NOMO-1 treated with DMSO at 0.1 percent for 48 hours (cell line): Measurements from ENCODE around the gene SPNS1.
"Not testable (repeated sequence)": the region's sequence is repeated elsewhere in the genome, so short reads cannot be mapped to it uniquely, and the experiment has no call there.

Experiments used
- DNase-seq: peaks from one replicate; lab custom pipeline; 2025; ENCODE audit not compliant: unreplicated experiment; lab: John Stamatoyannopoulos, UW

Gene SPNS1, protein sequence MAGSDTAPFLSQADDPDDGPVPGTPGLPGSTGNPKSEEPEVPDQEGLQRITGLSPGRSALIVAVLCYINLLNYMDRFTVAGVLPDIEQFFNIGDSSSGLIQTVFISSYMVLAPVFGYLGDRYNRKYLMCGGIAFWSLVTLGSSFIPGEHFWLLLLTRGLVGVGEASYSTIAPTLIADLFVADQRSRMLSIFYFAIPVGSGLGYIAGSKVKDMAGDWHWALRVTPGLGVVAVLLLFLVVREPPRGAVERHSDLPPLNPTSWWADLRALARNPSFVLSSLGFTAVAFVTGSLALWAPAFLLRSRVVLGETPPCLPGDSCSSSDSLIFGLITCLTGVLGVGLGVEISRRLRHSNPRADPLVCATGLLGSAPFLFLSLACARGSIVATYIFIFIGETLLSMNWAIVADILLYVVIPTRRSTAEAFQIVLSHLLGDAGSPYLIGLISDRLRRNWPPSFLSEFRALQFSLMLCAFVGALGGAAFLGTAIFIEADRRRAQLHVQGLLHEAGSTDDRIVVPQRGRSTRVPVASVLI

DNA sequence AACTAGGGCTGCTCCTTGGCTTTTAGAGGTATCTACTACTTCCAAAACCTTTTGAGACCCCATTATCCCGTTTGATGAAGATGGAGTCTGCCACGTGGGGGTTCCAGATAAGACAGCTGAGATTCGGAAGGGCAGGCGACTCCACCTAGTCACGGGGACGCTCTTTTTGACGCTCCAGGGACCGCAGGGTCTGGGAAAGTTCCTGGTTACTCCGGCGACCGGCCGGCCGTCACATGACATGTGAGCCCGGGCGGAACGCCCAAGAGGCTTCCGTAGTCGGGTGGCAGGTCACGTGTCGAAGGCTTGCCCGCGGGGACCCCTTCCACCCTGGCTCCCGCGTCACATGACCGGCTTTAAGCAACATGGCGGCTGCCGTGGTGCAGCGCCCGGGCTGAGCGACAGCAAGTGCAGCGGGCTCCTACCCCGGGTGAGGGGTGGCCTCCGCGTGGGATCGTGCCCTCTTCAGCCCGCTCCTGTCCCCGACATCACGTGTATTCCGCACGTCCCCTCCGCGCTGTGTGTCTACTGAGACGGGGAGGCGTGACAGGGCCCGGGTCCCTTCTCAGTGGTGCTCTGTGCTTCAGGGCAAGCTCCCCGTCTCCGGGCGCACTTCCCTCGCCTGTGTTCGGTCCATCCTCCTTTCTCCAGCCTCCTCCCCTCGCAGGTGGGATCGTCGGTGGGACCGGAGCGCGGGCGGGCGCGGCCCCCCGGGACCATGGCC is at the start of gene SPNS1:
Gene SPNS1, plus strand, starts transcription at position 342 of the 721 bp plus-strand sequence. Its CDS starts 374 bp downstream, at position 716.
- DNase-seq = peak; percentile 95

DNA sequence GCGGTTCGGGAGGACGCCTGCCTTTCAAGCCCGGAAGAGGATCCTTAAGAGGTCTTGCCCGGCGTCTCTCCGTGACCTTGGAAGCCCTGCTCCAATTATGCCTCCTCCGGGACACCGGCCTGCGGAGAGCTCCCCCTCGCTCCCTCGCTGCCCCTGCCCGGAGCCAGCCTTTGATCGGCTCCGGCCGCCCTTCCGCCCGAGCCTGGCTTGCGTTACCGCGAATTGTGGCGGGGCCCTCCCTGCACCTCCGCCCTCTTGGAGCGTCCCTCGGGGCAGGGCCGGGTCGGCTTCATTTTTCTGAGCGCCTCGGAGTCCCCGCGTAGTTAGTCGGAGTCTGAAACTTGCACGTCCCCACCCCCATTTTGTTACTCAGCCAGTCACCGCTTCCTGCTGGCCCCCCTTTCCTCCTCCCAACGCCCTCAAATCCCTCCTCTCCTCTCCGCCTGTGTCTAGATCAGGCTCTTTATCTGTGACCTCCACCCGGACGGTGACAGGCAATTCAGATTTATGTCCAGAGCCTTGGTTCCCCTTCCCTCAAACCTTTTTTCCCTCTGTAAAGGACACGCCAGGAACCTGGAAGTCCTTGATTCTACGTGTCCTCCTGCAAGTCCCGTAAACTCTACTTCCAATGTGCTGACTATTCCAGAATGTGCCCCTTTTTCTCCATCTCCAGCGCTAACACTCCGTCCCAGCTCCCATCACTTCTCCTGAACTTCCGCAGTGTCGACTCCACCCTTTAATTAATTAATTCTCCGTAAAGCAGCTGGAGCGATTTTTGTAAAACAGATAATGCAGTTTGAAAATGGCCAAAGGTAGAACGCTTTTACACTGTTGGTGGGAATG is 49.0 kb upstream of the SPNS1 start:
- DNase-seq = peak; percentile 82

- DNase-seq = not testable (repeated sequence)
Measured at GRCh38 chr16:28926284-28926683, 48.3 kb upstream of the SPNS1 start.

DNA sequence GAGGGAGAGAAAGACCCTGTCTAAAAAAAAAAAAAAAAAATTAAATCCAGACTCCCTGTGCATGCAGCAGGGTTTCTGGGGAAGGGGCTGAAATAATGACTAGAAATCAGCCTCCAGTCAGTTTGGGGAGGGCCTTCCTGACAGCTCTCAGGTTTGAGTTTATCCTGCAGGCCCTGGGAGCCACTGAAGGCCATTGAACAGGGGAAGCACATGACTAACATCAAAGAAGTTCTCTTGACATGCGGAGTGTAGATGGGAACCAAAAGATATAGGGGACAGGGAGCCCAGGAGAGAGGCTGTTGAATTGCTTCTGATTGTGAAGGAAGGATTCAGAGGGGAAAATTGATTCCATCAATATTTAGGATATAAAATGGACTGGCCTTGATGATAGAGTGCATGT is 46.8 kb upstream of the SPNS1 start:
- no peak for DNase-seq

DNA sequence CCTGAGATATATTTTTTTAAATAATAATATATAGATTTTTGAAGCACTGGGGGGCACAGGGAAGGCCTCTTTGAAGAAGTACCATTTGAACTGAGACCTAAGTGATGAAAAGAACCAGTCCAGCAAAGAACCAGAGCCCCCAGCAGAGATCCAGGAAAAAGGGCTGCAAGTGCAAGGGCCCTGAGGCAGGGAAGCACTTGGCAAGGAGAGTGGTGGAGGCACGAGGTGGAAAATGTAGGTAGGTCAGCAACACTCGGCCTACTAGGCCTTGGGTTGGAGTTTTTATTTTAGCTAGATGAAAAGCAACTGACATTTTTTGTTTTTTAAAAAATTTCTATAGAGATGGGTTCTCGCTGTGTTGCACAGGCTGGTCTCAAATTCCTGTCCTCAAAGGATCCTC is 44.4 kb upstream of the SPNS1 start:
- DNase-seq = no peak

DNA sequence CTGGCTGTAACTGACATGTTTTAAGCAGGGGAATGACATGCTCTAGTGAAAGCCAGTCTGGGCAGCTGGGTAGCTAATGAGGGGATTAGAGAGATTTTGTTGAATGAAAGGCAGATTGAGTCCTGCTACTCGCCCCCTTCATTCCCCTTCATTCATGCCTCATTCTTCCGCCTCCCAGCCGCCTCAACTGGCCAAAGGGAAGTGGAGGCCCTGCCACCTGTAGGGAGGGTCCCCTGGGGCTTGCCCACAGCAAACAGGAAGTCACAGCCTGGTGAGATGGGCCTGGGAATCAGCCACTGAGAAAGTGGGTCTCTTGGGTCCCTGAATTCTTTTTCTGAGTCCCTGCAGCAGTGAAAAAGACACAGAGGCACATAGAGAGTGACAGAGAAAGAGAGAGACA is 43.9 kb upstream of the SPNS1 start:
- no peak for DNase-seq

- no peak for DNase-seq
Measured at GRCh38 chr16:28931801-28932225, 42.8 kb upstream of the SPNS1 start, which contains the start of gene CD19. CD19 (plus strand) TSS chr16:28931971; CDS start chr16:28932001, 30 bp downstream.

DNA sequence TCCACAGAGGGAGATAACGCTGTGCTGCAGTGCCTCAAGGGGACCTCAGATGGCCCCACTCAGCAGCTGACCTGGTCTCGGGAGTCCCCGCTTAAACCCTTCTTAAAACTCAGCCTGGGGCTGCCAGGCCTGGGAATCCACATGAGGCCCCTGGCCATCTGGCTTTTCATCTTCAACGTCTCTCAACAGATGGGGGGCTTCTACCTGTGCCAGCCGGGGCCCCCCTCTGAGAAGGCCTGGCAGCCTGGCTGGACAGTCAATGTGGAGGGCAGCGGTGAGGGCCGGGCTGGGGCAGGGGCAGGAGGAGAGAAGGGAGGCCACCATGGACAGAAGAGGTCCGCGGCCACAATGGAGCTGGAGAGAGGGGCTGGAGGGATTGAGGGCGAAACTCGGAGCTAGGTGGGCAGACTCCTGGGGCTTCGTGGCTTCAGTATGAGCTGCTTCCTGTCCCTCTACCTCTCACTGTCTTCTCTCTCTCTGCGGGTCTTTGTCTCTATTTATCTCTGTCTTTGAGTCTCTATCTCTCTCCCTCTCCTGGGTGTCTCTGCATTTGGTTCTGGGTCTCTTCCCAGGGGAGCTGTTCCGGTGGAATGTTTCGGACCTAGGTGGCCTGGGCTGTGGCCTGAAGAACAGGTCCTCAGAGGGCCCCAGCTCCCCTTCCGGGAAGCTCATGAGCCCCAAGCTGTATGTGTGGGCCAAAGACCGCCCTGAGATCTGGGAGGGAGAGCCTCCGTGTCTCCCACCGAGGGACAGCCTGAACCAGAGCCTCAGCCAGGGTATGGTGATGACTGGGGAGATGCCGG is 42.0 kb upstream of the SPNS1 start:
- no peak for DNase-seq

DNA sequence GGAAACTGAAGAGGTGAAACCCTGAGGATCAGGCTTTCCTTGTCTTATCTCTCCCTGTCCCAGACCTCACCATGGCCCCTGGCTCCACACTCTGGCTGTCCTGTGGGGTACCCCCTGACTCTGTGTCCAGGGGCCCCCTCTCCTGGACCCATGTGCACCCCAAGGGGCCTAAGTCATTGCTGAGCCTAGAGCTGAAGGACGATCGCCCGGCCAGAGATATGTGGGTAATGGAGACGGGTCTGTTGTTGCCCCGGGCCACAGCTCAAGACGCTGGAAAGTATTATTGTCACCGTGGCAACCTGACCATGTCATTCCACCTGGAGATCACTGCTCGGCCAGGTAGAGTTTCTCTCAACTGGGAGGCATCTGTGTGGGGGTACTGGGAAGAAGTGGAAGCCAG is 41.4 kb upstream of the SPNS1 start:
- DNase-seq = no peak

- DNase-seq = no peak
Measured at GRCh38 chr16:28935346-28935745, 39.2 kb upstream of the SPNS1 start.

GRCh38 chr16:28935924-28936783 is 38.4 kb upstream of the SPNS1 start:
- peak; percentile 94 for DNase-seq

- DNase-seq = no peak
Measured at GRCh38 chr16:28936784-28937155, 37.8 kb upstream of the SPNS1 start.

DNA sequence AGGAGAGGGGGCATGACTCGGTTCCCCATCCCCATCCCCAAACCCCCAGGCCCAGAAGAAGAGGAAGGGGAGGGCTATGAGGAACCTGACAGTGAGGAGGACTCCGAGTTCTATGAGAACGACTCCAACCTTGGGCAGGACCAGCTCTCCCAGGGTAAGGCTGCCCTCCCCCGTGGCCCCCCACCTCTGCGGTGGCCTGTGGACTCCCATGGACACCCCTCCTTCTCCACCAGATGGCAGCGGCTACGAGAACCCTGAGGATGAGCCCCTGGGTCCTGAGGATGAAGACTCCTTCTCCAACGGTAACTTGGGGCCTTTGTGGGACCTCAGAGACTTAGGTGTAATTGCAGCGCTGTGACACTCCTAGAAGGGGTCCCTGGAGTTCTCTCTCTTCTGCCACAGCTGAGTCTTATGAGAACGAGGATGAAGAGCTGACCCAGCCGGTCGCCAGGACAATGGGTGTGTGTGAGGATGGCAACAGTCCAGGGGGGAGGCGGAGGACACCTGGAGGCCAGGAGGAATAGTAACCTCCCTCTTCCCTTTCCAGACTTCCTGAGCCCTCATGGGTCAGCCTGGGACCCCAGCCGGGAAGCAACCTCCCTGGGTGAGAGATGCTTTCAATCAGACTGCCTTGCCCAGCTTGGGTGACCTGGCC is 37.2 kb upstream of the SPNS1 start:
- no peak for DNase-seq

- no peak for DNase-seq
Measured at GRCh38 chr16:28938721-28939120, 35.9 kb upstream of the SPNS1 start.

GRCh38 chr16:28939825-28940224 is 34.8 kb upstream of the SPNS1 start:
- DNase-seq = not testable (repeated sequence)

- no peak for DNase-seq
Measured at GRCh38 chr16:28943281-28943680, 31.3 kb upstream of the SPNS1 start.

GRCh38 chr16:28946681-28947080 is 27.9 kb upstream of the SPNS1 start:
- no peak for DNase-seq

GRCh38 chr16:28950648-28951409 is 23.7 kb upstream of the SPNS1 start, which contains the start of gene NFATC2IP:
NFATC2IP (plus strand) TSS chr16:28950937; CDS start chr16:28951012, 75 bp downstream.
- peak; percentile 99 for DNase-seq
